H1 (cell line): Measurements from ENCODE around the gene IL13. TPM values are rescaled to one million over a fixed set of nuclear protein-coding genes. Genes with fewer than 3 reads are reported as not detected.

ENCODE experiments used
- CTCF ChIA-PET: fragments of 300-600 bp; sonication (Branson Sonifier 250); formaldehyde crosslinking; loops from one replicate; lab custom pipeline; 2021; ENCODE audit not compliant: partially characterized antibody; lab: Charles Lee
- POLR2A ChIA-PET: fragments of 300-600 bp; sonication (Branson Sonifier 250); formaldehyde crosslinking; loops from one replicate; lab custom pipeline; 2021; ENCODE audit warnings: inconsistent platforms; ENCODE audit not compliant: partially characterized antibody; lab: Charles Lee
- DNase-seq, 2 experiments: peaks; one replicate each; pipeline versions ENCODE4 v3.0.0 to v3.0.0-alpha.2; 2010 to 2022; ENCODE audit warnings: low spot score in 2 of 2, low read depth in 1 of 2, mixed read lengths in 1 of 2
- FAIRE-seq: peaks from 2 replicates; lab custom pipeline; 2011; peaks lifted over from hg19 to GRCh38; lab: Jason Lieb, UNC
- H2AFZ ChIP-seq: 2 replicates; pipeline ENCODE4 v1.8.1; 2012; ENCODE audit warnings: low read length, inconsistent platforms
- H2AK5ac ChIP-seq: 2 replicates; pipeline ENCODE4 v1.6.1; 2013; ENCODE audit warnings: low read depth, low read length
- H2BK120ac ChIP-seq: replicated peaks from 2 replicates; pipeline ENCODE3; 2013; ENCODE audit warnings: low read depth, low read length, inconsistent platforms
- H2BK12ac ChIP-seq: 2 replicates; pipeline ENCODE4 v1.6.1; 2013; ENCODE audit warnings: low read depth, low read length
- H2BK15ac ChIP-seq: 2 replicates; pipeline ENCODE4 v1.6.1; 2013; ENCODE audit warnings: low read length
- H2BK20ac ChIP-seq: 2 replicates; pipeline ENCODE4 v1.6.1; 2013; ENCODE audit warnings: low read length
- H2BK5ac ChIP-seq: 2 replicates; pipeline ENCODE4 v1.6.1; 2013; ENCODE audit warnings: low read depth, low read length
- H3K14ac ChIP-seq: 2 replicates; pipeline ENCODE4 v1.6.1; 2013; ENCODE audit warnings: inconsistent platforms; ENCODE audit not compliant: insufficient read length
- H3K18ac ChIP-seq: 2 replicates; pipeline ENCODE4 v1.6.1; 2013; ENCODE audit warnings: low read length; ENCODE audit errors: extremely low read depth
- H3K23ac ChIP-seq: 2 replicates; pipeline ENCODE4 v1.6.1; 2013; ENCODE audit warnings: inconsistent platforms; ENCODE audit not compliant: insufficient read length
- H3K23me2 ChIP-seq: 2 replicates; pipeline ENCODE4 v1.6.1; 2013; ENCODE audit warnings: low read depth, low read length
- H3K27ac ChIP-seq: 2 replicates; pipeline ENCODE4 v1.6.1; 2011; ENCODE audit warnings: low read depth, low read length, inconsistent platforms
- H3K27me3 ChIP-seq, 4 experiments: replicated peaks in 1 of 4; 1 replicate in 1 of 4; 2 replicates in 3 of 4; pipeline versions ENCODE4 v1.6.1 to v1.8.1; 2011 to 2013; ENCODE audit warnings: low read length in 3 of 4, mild to moderate bottlenecking in 3 of 4, inconsistent platforms in 2 of 4, mixed read lengths in 2 of 4, moderate library complexity in 1 of 4; ENCODE audit not compliant: control insufficient read depth in 3 of 4, insufficient read depth in 3 of 4; ENCODE audit errors: extremely low read depth in 1 of 4
- H3K36me3 ChIP-seq, 4 experiments: 2 replicates each; pipeline versions ENCODE4 v1.6.1 to v1.8.1; 2011 to 2013; ENCODE audit warnings: mild to moderate bottlenecking in 4 of 4, low read length in 3 of 4, moderate library complexity in 2 of 4, control low read depth in 1 of 4, inconsistent platforms in 1 of 4; ENCODE audit not compliant: insufficient read depth in 4 of 4, control insufficient read depth in 2 of 4
- H3K4ac ChIP-seq: replicated peaks from 2 replicates; pipeline ENCODE3; 2013; ENCODE audit warnings: low read length, low read depth, mixed read lengths, inconsistent platforms; ENCODE audit not compliant: insufficient read length
- H3K4me1 ChIP-seq, 4 experiments: replicated peaks in 1 of 4; 1 replicate in 1 of 4; 2 replicates in 3 of 4; pipeline versions ENCODE4 v1.6.1 to v1.8.1; 2011 to 2013; ENCODE audit warnings: low read length in 3 of 4, inconsistent platforms in 2 of 4, mixed read lengths in 1 of 4; ENCODE audit not compliant: insufficient read depth in 4 of 4, control insufficient read depth in 3 of 4
- H3K4me2 ChIP-seq, 2 experiments: 2 replicates each; pipeline versions ENCODE4 v1.6.1 to v1.8.1; 2011 to 2013; ENCODE audit warnings: low read depth in 2 of 2, low read length in 2 of 2, control low read depth in 1 of 2, inconsistent platforms in 1 of 2, mild to moderate bottlenecking in 1 of 2; ENCODE audit not compliant: insufficient read depth in 1 of 2
- H3K4me3 ChIP-seq, 4 experiments: fragments of 200-600, 300-600 bp in 1 of 4; sonication (generic), shearing (Covaris generic), sonication (Bioruptor Twin) in 1 of 4; 2 replicates each; pipeline versions ENCODE4 v1.5.1 to v1.8.1; 2011 to 2016; ENCODE audit warnings: low read length in 4 of 4, low read depth in 3 of 4, control low read depth in 2 of 4, inconsistent platforms in 2 of 4, mild to moderate bottlenecking in 2 of 4, mixed read lengths in 1 of 4, moderate library complexity in 1 of 4; ENCODE audit not compliant: insufficient read depth in 2 of 4; ENCODE audit errors: extremely low read depth in 1 of 4
- H3K56ac ChIP-seq: replicated peaks from 2 replicates; pipeline ENCODE3; 2013; ENCODE audit warnings: low read depth, mild to moderate bottlenecking, mixed read lengths, low read length, inconsistent platforms; ENCODE audit not compliant: insufficient read length
- H3K79me1 ChIP-seq: 2 replicates; pipeline ENCODE4 v1.6.1; 2013; ENCODE audit warnings: low read depth, low read length, control low read depth
- H3K79me2 ChIP-seq, 2 experiments: 2 replicates each; pipeline versions ENCODE4 v1.6.1 to v1.8.1; 2012 to 2013; ENCODE audit warnings: low read length in 2 of 2, mild to moderate bottlenecking in 2 of 2, inconsistent platforms in 1 of 2; ENCODE audit not compliant: insufficient read depth in 2 of 2, control insufficient read depth in 1 of 2
- H3K9ac ChIP-seq, 4 experiments: replicated peaks in 1 of 4; 1 replicate in 1 of 4; 2 replicates in 3 of 4; pipeline versions ENCODE4 v1.6.1 to v1.8.1; 2011 to 2013; ENCODE audit warnings: low read depth in 3 of 4, low read length in 3 of 4, control low read depth in 2 of 4, mild to moderate bottlenecking in 2 of 4, moderate library complexity in 2 of 4, inconsistent platforms in 1 of 4; ENCODE audit errors: extremely low read depth in 1 of 4
- H3K9me3 ChIP-seq, 2 experiments: 2 replicates each; pipeline versions ENCODE4 v1.6.1 to v1.8.1; 2012 to 2013; ENCODE audit warnings: mild to moderate bottlenecking in 2 of 2, moderate library complexity in 2 of 2, control low read depth in 1 of 2, inconsistent platforms in 1 of 2, low read depth in 1 of 2, low read length in 1 of 2, mixed read lengths in 1 of 2; ENCODE audit not compliant: insufficient read depth in 2 of 2
- H4K20me1 ChIP-seq, 2 experiments: replicated peaks in 1 of 2; 2 replicates each; pipeline versions ENCODE3 to v1.8.1; 2011 to 2013; ENCODE audit warnings: inconsistent platforms in 2 of 2, low read length in 2 of 2, mild to moderate bottlenecking in 1 of 2; ENCODE audit not compliant: insufficient read depth in 2 of 2, control insufficient read depth in 1 of 2
- H4K5ac ChIP-seq: 2 replicates; pipeline ENCODE4 v1.6.1; 2013; ENCODE audit warnings: low read length, low read depth, mixed read lengths, inconsistent platforms; ENCODE audit not compliant: insufficient read length
- H4K8ac ChIP-seq: 2 replicates; pipeline ENCODE4 v1.8.0; 2013; ENCODE audit warnings: mild to moderate bottlenecking, moderate library complexity, low read length, inconsistent platforms; ENCODE audit not compliant: insufficient read depth; ENCODE audit errors: extremely low read depth
- H4K91ac ChIP-seq: replicated peaks from 2 replicates; pipeline ENCODE3; 2013; ENCODE audit warnings: low read length, mixed read lengths, inconsistent platforms; ENCODE audit not compliant: insufficient read length
- ASH2L ChIP-seq: fragments of 200-600, 300-600 bp; sonication (generic); IDR thresholded peaks from one replicate; pipeline ENCODE4 v1.7.1; 2017; ENCODE audit warnings: low read length
- ATF3 ChIP-seq: IDR thresholded peaks from 2 replicates; pipeline ENCODE4 v1.6.1; 2011; ENCODE audit warnings: low read depth, mild to moderate bottlenecking, low read length; ENCODE audit not compliant: insufficient read depth
- BRCA1 ChIP-seq: IDR thresholded peaks from 2 replicates; pipeline ENCODE4 v1.6.1; 2012; ENCODE audit warnings: low read depth, low read length, improper control_type of control experiment
- CHD1 ChIP-seq: IDR thresholded peaks from 2 replicates; pipeline ENCODE4 v1.6.1; 2012; ENCODE audit warnings: low read depth, low read length, improper control_type of control experiment
- CHD2 ChIP-seq: IDR thresholded peaks from 2 replicates; pipeline ENCODE4 v1.6.1; 2012; ENCODE audit warnings: low read length, improper control_type of control experiment
- E2F6 ChIP-seq: IDR thresholded peaks from 2 replicates; pipeline ENCODE4 v1.6.1; 2012; ENCODE audit warnings: inconsistent platforms
- FOSL1 ChIP-seq: IDR thresholded peaks from 2 replicates; pipeline ENCODE4 v1.6.1; 2011; ENCODE audit warnings: mild to moderate bottlenecking, low read depth, low read length, moderate library complexity; ENCODE audit not compliant: insufficient read depth
- PHF8 ChIP-seq: fragments of 200-600 bp; sonication (generic); conservative IDR thresholded peaks from 2 replicates; pipeline ENCODE4 v1.7.1; 2012; ENCODE audit warnings: low read depth, mild to moderate bottlenecking, inconsistent platforms, low read length, moderate library complexity
- POLR2AphosphoS5 ChIP-seq: IDR thresholded peaks from 2 replicates; pipeline ENCODE4 v1.6.1; 2011; ENCODE audit warnings: low read depth, low read length
- RBBP5 ChIP-seq: IDR thresholded peaks from 2 replicates; pipeline ENCODE4 v1.7.1; 2012; ENCODE audit warnings: low read depth, mild to moderate bottlenecking, inconsistent platforms, low read length, moderate library complexity, borderline replicate concordance
- SP2 ChIP-seq: IDR thresholded peaks from 2 replicates; pipeline ENCODE4 v1.6.1; 2012; ENCODE audit warnings: mild to moderate bottlenecking, low read length, inconsistent platforms
- SP4 ChIP-seq: IDR thresholded peaks from 2 replicates; pipeline ENCODE4 v1.6.1; 2012; ENCODE audit warnings: low read length, inconsistent platforms
- TAF1 ChIP-seq: IDR thresholded peaks from 2 replicates; pipeline ENCODE4 v1.6.1; 2011; ENCODE audit warnings: mild to moderate bottlenecking, low read depth, low read length
- WGBS, 2 experiments: shearing (Covaris generic) in 1 of 2; methylation state at CpG; one replicate each; pipeline versions ENCODE4 v1.1.6 to v1.1.7; 2013 to 2015; ENCODE audit warnings: low lambda C conversion rate in 2 of 2, mixed read lengths in 2 of 2, inconsistent platforms in 1 of 2, low coverage in 1 of 2, missing lambda C conversion rate in 1 of 2; ENCODE audit not compliant: insufficient replicate concordance in 2 of 2, insufficient coverage in 1 of 2, insufficient read length in 1 of 2; ENCODE audit errors: extremely low coverage in 1 of 2, missing lambda C conversion rate in 1 of 2; 5-methylcytosine and 5-hydroxymethylcytosine counted together
- polyA plus RNA-seq, 7 experiments: library from polyadenylated mRNA; depleted of rRNA in 3 of 7; stranded (reverse) in 5 of 7; unstranded in 2 of 7; fragments of >200 nt in 5 of 7; fragments of 200-250 nt in 2 of 7; gene quantifications; 1 replicate in 5 of 7; 2 replicates in 1 of 7; 4 replicates in 1 of 7; pipeline versions ENCODE4 v1.2.1 to v1.2.3, GENCODE V29; 2011 to 2013; ENCODE audit warnings: missing spikeins in 2 of 7, mixed read lengths in 2 of 7
- total RNA-seq: library from RNA; stranded (reverse); fragmentation: NEBNext Ultra II Directional; extraction: Animal tissue kit (Norgen Biotek cat#: 25700); gene quantifications from 2 replicates; pipeline ENCODE4 v1.2.1, GENCODE V29; 2021

The IL13 gene
- total and polyA plus RNA-seq, 2 of the 8 experiments (the other 6 are each of a cell fraction or from before 2014, with no cell fraction given), result not detected

DNA sequence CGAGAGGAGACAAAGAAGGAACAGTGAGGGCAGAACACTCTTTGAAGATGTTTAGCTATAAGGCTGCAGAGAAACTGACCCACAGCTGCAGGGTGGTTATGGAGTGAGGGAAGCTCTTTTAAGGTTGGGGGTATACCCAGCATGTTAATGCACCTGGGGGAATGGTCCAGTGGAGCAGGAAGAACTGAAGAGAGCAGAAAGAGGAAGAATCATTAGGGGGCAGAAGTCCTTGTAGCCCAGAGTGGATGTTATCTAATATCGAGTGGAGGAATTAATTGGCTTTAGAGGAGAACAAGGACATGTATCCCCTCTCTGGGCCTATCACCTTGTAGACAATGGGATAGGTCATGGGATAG, 23.5 kb downstream of the IL13 start:
- Histone ChIP-seq H3K79me1 (no peaks in the 10 kb centered on the region), H3K18ac (no peak overlapping the region), H3K4me1 (no peaks in the 10 kb centered on the region), H2AK5ac (no peak overlapping the region), H2AFZ (no peak overlapping the region), H4K91ac (no peak overlapping the region), H2BK120ac (no peak overlapping the region), H3K9ac (no peak overlapping the region), H3K23me2 (no peaks in the 10 kb centered on the region; the same call in 1 of the 2 replicates), H3K4me3 (no peak overlapping the region), H2BK12ac (no peak overlapping the region), H3K27me3 (no peaks in the 10 kb centered on the region), H3K9me3 (no peaks in the 10 kb centered on the region), H3K4ac (no peak overlapping the region), H4K5ac (no peak overlapping the region), H4K8ac (no peak overlapping the region), H3K79me2 (no peaks in the 10 kb centered on the region), H2BK5ac (no peak overlapping the region), H3K4me2 (no peak overlapping the region), H2BK20ac (no peak overlapping the region), H3K36me3 (no peaks in the 10 kb centered on the region), H2BK15ac (no peak overlapping the region), H4K20me1 (no peaks in the 10 kb centered on the region), H3K56ac (no peak overlapping the region), H3K14ac (no peak overlapping the region), H3K27ac (no peak overlapping the region), H3K23ac (no peak overlapping the region)
- ChIA-PET POLR2A (no interaction called here), CTCF (interaction anchor here (1.6 kb wide), 1 partner anchor 155 kb away, joined by 6 read pairs; no protein-coding TSS in a partner anchor)
- DNase-seq, result no peak
- FAIRE-seq, result no peak
- 91% methylated on average over 2 of the region's 2 CpGs; no CpG with 5 or more reads in 1 of the 2 experiments for whole genome bisulfite sequencing, 2 experiments
- TF ChIP-seq SP2 (no peak), E2F6 (no peak), ASH2L (no peak), ATF3 (no peak), POLR2AphosphoS5 (no peak), RBBP5 (no peak), TAF1 (no peak), FOSL1 (no peak), PHF8 (no peak), CHD1 (no peak), BRCA1 (no peak), CHD2 (no peak), SP4 (no peak)
